Activated CD4-positive, alpha-beta memory T cell treated with anti-CD3 and anti-CD28 coated beads, Interleukin-2, amount 10 ng/mL, durations not matched to agents 7 days and 5 days (primary cell): ENCODE results near the gene OR4S2. TPM values are rescaled to one million over a fixed set of nuclear protein-coding genes. Genes with fewer than 3 reads are reported as not detected.

Source experiments
- total RNA-seq, 2 experiments: library from RNA; stranded (reverse); gene quantifications; one replicate each; pipeline ENCODE4 v1.2.3, GENCODE V29; 2021

The OR4S2 gene
- total RNA-seq, 2 experiments from 2014 or later = not detected

Other genes starting within 250 kb of the OR4S2 start
- gene OR4C15, start 93.9 kb upstream of the OR4S2 start, total RNA-seq = not detected
- gene OR4C16, start 76.2 kb upstream of the OR4S2 start, total RNA-seq = not detected
- gene OR4C11, start 40.7 kb upstream of the OR4S2 start, total RNA-seq = not detected
- gene OR4P4, start 13.2 kb upstream of the OR4S2 start, total RNA-seq = not detected
- not detected for gene OR4C6, start 13.9 kb downstream of the OR4S2 start, total RNA-seq
- not detected for gene OR5D13, start 125.1 kb downstream of the OR4S2 start, total RNA-seq
- not detected for gene OR5D14, start 147.2 kb downstream of the OR4S2 start, total RNA-seq
- gene OR5L1, start 163.0 kb downstream of the OR4S2 start, total RNA-seq = not detected
- not detected for gene OR5D18, start 171.3 kb downstream of the OR4S2 start, total RNA-seq
- not detected for gene OR5L2, start 178.9 kb downstream of the OR4S2 start, total RNA-seq
- not detected for gene OR5D16, start 190.4 kb downstream of the OR4S2 start, total RNA-seq
- gene TRIM51, start 235.0 kb downstream of the OR4S2 start, total RNA-seq = not detected